PC-3 (cell line): ENCODE results near the gene SH3D21.

Experiments used
- EZH2 ChIP-seq: fragments of 300-600 bp; sonication (generic); IDR thresholded peaks from one replicate; pipeline ENCODE4 v1.6.1; 2017; ENCODE audit warnings: antibody characterized with exemption, mild to moderate bottlenecking, low read length; ENCODE audit not compliant: unreplicated experiment
- TF ChIP-seq, protein P1 (sequence below): fragments of 300-600 bp; sonication (generic); conservative IDR thresholded peaks from 2 replicates; pipeline ENCODE4 v1.5.1; 2017; ENCODE audit warnings: antibody characterized with exemption, low read depth, mild to moderate bottlenecking, low read length

DNA sequence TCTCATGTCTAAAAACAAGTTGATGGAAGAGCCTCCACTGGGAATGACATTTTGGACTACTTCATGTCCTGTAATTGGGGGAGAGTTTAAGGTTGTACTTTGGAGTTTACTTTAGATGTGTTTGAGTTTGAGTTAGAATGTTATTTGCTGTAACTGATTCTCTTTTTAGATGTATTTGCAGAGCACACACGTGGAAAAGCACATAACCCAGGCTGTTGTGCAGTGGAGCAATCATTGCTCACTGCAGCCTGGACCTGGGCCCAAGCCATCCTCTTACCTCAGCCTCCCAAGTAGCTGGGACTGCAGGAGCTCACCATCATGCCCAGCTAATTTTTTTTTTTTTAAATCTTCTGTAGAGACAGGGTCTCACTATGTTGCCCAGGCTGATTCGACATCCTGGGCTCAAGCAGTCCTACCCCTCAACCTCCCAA is 36.7 kb upstream of the SH3D21 start:
- TF ChIP-seq EZH2, result no peak
- TF ChIP-seq, protein P1, sequence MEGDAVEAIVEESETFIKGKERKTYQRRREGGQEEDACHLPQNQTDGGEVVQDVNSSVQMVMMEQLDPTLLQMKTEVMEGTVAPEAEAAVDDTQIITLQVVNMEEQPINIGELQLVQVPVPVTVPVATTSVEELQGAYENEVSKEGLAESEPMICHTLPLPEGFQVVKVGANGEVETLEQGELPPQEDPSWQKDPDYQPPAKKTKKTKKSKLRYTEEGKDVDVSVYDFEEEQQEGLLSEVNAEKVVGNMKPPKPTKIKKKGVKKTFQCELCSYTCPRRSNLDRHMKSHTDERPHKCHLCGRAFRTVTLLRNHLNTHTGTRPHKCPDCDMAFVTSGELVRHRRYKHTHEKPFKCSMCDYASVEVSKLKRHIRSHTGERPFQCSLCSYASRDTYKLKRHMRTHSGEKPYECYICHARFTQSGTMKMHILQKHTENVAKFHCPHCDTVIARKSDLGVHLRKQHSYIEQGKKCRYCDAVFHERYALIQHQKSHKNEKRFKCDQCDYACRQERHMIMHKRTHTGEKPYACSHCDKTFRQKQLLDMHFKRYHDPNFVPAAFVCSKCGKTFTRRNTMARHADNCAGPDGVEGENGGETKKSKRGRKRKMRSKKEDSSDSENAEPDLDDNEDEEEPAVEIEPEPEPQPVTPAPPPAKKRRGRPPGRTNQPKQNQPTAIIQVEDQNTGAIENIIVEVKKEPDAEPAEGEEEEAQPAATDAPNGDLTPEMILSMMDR, result no peak
